H9 (cell line): ENCODE results near the gene FRAS1. TPM values are rescaled to one million over a fixed set of nuclear protein-coding genes. Genes with fewer than 3 reads are reported as not detected.
A peak's percentile ranks its signal among the peaks of the same experiment; 100 is the strongest.

Experiments
- DNase-seq: peaks from one replicate; pipeline ENCODE4 v3.0.0-alpha.2; 2017
- H2AFZ ChIP-seq: one replicate; pipeline ENCODE4 v1.6.1; 2013; ENCODE audit warnings: mild to moderate bottlenecking, low read length, control low read depth, moderate library complexity
- H2AK5ac ChIP-seq: 2 replicates; pipeline ENCODE4 v1.6.1; 2013; ENCODE audit warnings: low read length, control low read depth, mixed read lengths; ENCODE audit not compliant: insufficient read length
- H2BK120ac ChIP-seq: one replicate; pipeline ENCODE4 v1.6.1; 2013; ENCODE audit warnings: low read depth, mild to moderate bottlenecking, low read length, control low read depth, inconsistent platforms; ENCODE audit not compliant: poor library complexity, severe bottlenecking
- H2BK12ac ChIP-seq: 2 replicates; pipeline ENCODE4 v1.6.1; 2013; ENCODE audit warnings: low read length, control low read depth, mixed read lengths, low read depth; ENCODE audit not compliant: insufficient read length
- H2BK15ac ChIP-seq: 2 replicates; pipeline ENCODE4 v1.6.1; 2013; ENCODE audit warnings: low read depth, low read length, control low read depth
- H2BK20ac ChIP-seq: one replicate; pipeline ENCODE4 v1.6.1; 2013; ENCODE audit warnings: low read depth, mild to moderate bottlenecking, low read length, control low read depth, inconsistent platforms; ENCODE audit not compliant: poor library complexity, severe bottlenecking
- H2BK5ac ChIP-seq: 2 replicates; pipeline ENCODE4 v1.6.1; 2013; ENCODE audit warnings: low read length, control low read depth, mixed read lengths; ENCODE audit not compliant: insufficient read length
- H3K14ac ChIP-seq: 2 replicates; pipeline ENCODE4 v1.6.1; 2013; ENCODE audit warnings: low read length, control low read depth; ENCODE audit not compliant: insufficient read depth
- H3K18ac ChIP-seq: 2 replicates; pipeline ENCODE4 v1.6.1; 2013; ENCODE audit warnings: low read depth, mild to moderate bottlenecking, mixed read lengths, low read length, control low read depth; ENCODE audit not compliant: insufficient read length
- H3K23ac ChIP-seq: 2 replicates; pipeline ENCODE4 v1.6.1; 2013; ENCODE audit warnings: low read length, control low read depth, mixed read lengths, low read depth; ENCODE audit not compliant: insufficient read length
- H3K23me2 ChIP-seq: 2 replicates; pipeline ENCODE4 v1.6.1; 2013; ENCODE audit warnings: low read depth, mild to moderate bottlenecking, mixed read lengths, low read length, control low read depth; ENCODE audit not compliant: insufficient read length, poor library complexity, severe bottlenecking
- H3K27ac ChIP-seq: 2 replicates; pipeline ENCODE4 v1.5.1; 2013; ENCODE audit warnings: low read length, control low read depth, mixed read lengths, low read depth; ENCODE audit not compliant: insufficient read length
- H3K27me3 ChIP-seq: 2 replicates; pipeline ENCODE4 v1.6.1; 2013; ENCODE audit warnings: low read length, control low read depth, inconsistent platforms; ENCODE audit not compliant: insufficient read depth
- H3K4ac ChIP-seq: 2 replicates; pipeline ENCODE4 v1.6.1; 2013; ENCODE audit warnings: low read depth, mild to moderate bottlenecking, control low read depth, inconsistent platforms, low read length, moderate library complexity
- H3K4me1 ChIP-seq: 2 replicates; pipeline ENCODE4 v1.6.1; 2013; ENCODE audit warnings: low read length, control low read depth, inconsistent platforms; ENCODE audit not compliant: insufficient read depth
- H3K4me2 ChIP-seq: 2 replicates; pipeline ENCODE4 v1.6.1; 2013; ENCODE audit warnings: low read length, control low read depth, mixed read lengths; ENCODE audit not compliant: insufficient read length, insufficient read depth
- H3K56ac ChIP-seq: 2 replicates; pipeline ENCODE4 v1.6.1; 2013; ENCODE audit warnings: low read depth, mild to moderate bottlenecking, mixed read lengths, low read length, control low read depth; ENCODE audit not compliant: insufficient read length
- H3K79me1 ChIP-seq: 2 replicates; pipeline ENCODE4 v1.6.1; 2013; ENCODE audit warnings: low read depth, mild to moderate bottlenecking, moderate library complexity, low read length, control low read depth, inconsistent platforms; ENCODE audit not compliant: insufficient read depth, poor library complexity, severe bottlenecking
- H3K79me2 ChIP-seq: 2 replicates; pipeline ENCODE4 v1.6.1; 2013; ENCODE audit warnings: low read length, control low read depth, inconsistent platforms; ENCODE audit not compliant: insufficient read depth
- H3K9ac ChIP-seq: 2 replicates; pipeline ENCODE4 v1.6.1; 2013; ENCODE audit warnings: low read length, control low read depth, mixed read lengths; ENCODE audit not compliant: insufficient read length; ENCODE audit errors: extremely low read depth
- H3K9me3 ChIP-seq: one replicate; pipeline ENCODE4 v1.6.1; 2013; ENCODE audit warnings: low read depth, low read length, inconsistent platforms; ENCODE audit not compliant: control insufficient read depth
- H3T11ph ChIP-seq: one replicate; pipeline ENCODE4 v1.6.1; 2013; ENCODE audit warnings: mild to moderate bottlenecking, low read length, control low read depth, inconsistent platforms
- H4K20me1 ChIP-seq: one replicate; pipeline ENCODE4 v1.6.1; 2013; ENCODE audit not compliant: control insufficient read depth, insufficient read length, insufficient read depth
- H4K5ac ChIP-seq: 2 replicates; pipeline ENCODE4 v1.6.1; 2013; ENCODE audit warnings: low read depth, mild to moderate bottlenecking, mixed read lengths, low read length, control low read depth; ENCODE audit not compliant: insufficient read length
- H4K8ac ChIP-seq: replicated peaks from 2 replicates; pipeline ENCODE4 v1.6.1; 2013; ENCODE audit warnings: low read length, control low read depth, mixed read lengths, low read depth; ENCODE audit not compliant: insufficient read length
- H4K91ac ChIP-seq: 2 replicates; pipeline ENCODE4 v1.6.1; 2013; ENCODE audit warnings: low read depth, mild to moderate bottlenecking, moderate library complexity, mixed read lengths, low read length, control low read depth; ENCODE audit not compliant: insufficient read length
- H3K27ac Mint-ChIP-seq, 3 experiments: 2 replicates in 2 of 3; 3 replicates in 1 of 3; pipeline ENCODE4 v1.8.0; 2020 to 2021; ENCODE audit warnings: mixed read lengths in 3 of 3, mild to moderate bottlenecking in 1 of 3, moderate library complexity in 1 of 3
- H3K27me3 Mint-ChIP-seq: 2 replicates; pipeline ENCODE4 v1.8.0; 2021; ENCODE audit warnings: low read depth, mild to moderate bottlenecking, moderate library complexity, mixed read lengths
- H3K36me3 Mint-ChIP-seq, 3 experiments: 2 replicates in 2 of 3; 3 replicates in 1 of 3; pipeline ENCODE4 v1.8.0; 2020 to 2021; ENCODE audit warnings: low read depth in 3 of 3, mixed read lengths in 3 of 3; ENCODE audit not compliant: insufficient read depth in 1 of 3
- H3K4me1 Mint-ChIP-seq, 2 experiments: 2 replicates each; pipeline ENCODE4 v1.8.0; 2020; ENCODE audit warnings: mixed read lengths in 2 of 2
- H3K4me3 Mint-ChIP-seq, 2 experiments: 2 replicates in 1 of 2; 3 replicates in 1 of 2; pipeline ENCODE4 v1.8.0; 2020 to 2021; ENCODE audit warnings: mild to moderate bottlenecking in 2 of 2, mixed read lengths in 2 of 2, moderate library complexity in 1 of 2
- H3K9me3 Mint-ChIP-seq, 2 experiments: 2 replicates in 1 of 2; 3 replicates in 1 of 2; pipeline ENCODE4 v1.8.0; 2020; ENCODE audit warnings: mild to moderate bottlenecking in 2 of 2, mixed read lengths in 2 of 2, moderate library complexity in 1 of 2
- CTCF ChIP-seq: fragments of 200-600 bp; sonication (generic); conservative IDR thresholded peaks from 3 replicates; pipeline ENCODE4 v1.8.0; 2021; ENCODE audit warnings: antibody characterized with exemption, mild to moderate bottlenecking
- WGBS: extraction: QIAGEN DNeasy Blood & Tissue Kit; methylation state at CpG from one replicate; pipeline ENCODE4 v1.1.7; 2013; ENCODE audit warnings: missing lambda C conversion rate, low lambda C conversion rate, mixed read lengths; ENCODE audit not compliant: insufficient read length; ENCODE audit errors: extremely low coverage; 5-methylcytosine and 5-hydroxymethylcytosine counted together
- total RNA-seq: library from RNA; stranded (reverse); gene quantifications from 2 replicates; pipeline ENCODE4 v1.2.1, GENCODE V29; 2021

FRAS1 gene
- total RNA-seq, 1 experiment from 2014 or later: 58.5 TPM

- Histone ChIP-seq H2BK20ac (no peak overlapping the region), H4K5ac (no peak overlapping the region), H2AK5ac (no peak overlapping the region), H4K91ac (no peak overlapping the region), H2AFZ (no peak overlapping the region), H2BK120ac (no peak overlapping the region), H4K8ac (no peak overlapping the region), H3K79me1 (no peaks in the 10 kb centered on the region), H2BK5ac (no peak overlapping the region), H2BK15ac (no peak overlapping the region), H3K4me2 (no peak overlapping the region), H3K4me1 (no peaks in the 10 kb centered on the region), H3K18ac (no peak overlapping the region), H3K14ac (no peak overlapping the region), H3K9ac (no peak overlapping the region), H3K27ac (no peak overlapping the region), H3T11ph (no peak overlapping the region), H3K27me3 (no peaks in the 10 kb centered on the region), H3K56ac (no peak overlapping the region), H3K23ac (no peak overlapping the region), H3K23me2 (no peaks in the 10 kb centered on the region), H3K9me3 (no peaks in the 10 kb centered on the region), H4K20me1 (no peaks in the 10 kb centered on the region), H3K4ac (no peak overlapping the region), H2BK12ac (no peak overlapping the region), H3K79me2 (no peaks in the 10 kb centered on the region)
- Mint-ChIP-seq H3K36me3 (peaks cover 0 to 6% (median 5%) of the 10 kb centered on the region in 3 experiments; a peak in 2 of 7 replicates), H3K27me3 (no peaks in the 10 kb centered on the region), H3K4me3 (no peak overlapping the region), H3K27ac (no peak overlapping the region), H3K4me1 (peaks cover 10 to 11% of the 10 kb centered on the region in 2 experiments), H3K9me3 (peaks cover 0 to 2% of the 10 kb centered on the region in 2 experiments; a peak in 1 of 5 replicates)
- DNase-seq: no peak
- peak; percentile 77 for TF ChIP-seq CTCF
- no CpG with 5 or more reads among the region's 3 CpGs for WGBS
Measured at GRCh38 chr4:78592088-78592783, 535.1 kb downstream of the FRAS1 start.

Other genes starting within 250 kb of the FRAS1 start
- 14.5 and 15.9 TPM in 2 replicates for gene CNOT6L, start 238.0 kb upstream of the FRAS1 start, total RNA-seq
- gene MRPL1, start 194.5 kb upstream of the FRAS1 start, total RNA-seq: 39.0 and 46.2 TPM in 2 replicates